Activated naive CD4-positive, alpha-beta T cell treated with anti-CD3 and anti-CD28 coated beads for 36 hours (primary cell): ENCODE results near the gene AEBP1. TPM values are rescaled to one million over a fixed set of nuclear protein-coding genes. Genes with fewer than 3 reads are reported as not detected.

ENCODE experiments used
- CTCF ChIA-PET: fragments of 350-600 bp; sonication (Branson Sonifier 250); formaldehyde crosslinking; loops from one replicate; lab custom pipeline; 2021; ENCODE audit warnings: antibody characterized with exemption; lab: Charles Lee
- DNase-seq: peaks from one replicate; pipeline ENCODE4 v3.0.0-alpha.2; 2020
- H3K27ac Mint-ChIP-seq: one replicate; pipeline ENCODE4 v1.8.0; 2021; ENCODE audit warnings: mild to moderate bottlenecking, mixed read lengths
- H3K27me3 Mint-ChIP-seq: one replicate; pipeline ENCODE4 v1.8.0; 2021; ENCODE audit warnings: low read depth, mixed read lengths
- H3K36me3 Mint-ChIP-seq: one replicate; pipeline ENCODE4 v1.8.0; 2021; ENCODE audit warnings: low read depth, mixed read lengths
- H3K4me1 Mint-ChIP-seq: one replicate; pipeline ENCODE4 v1.8.0; 2021; ENCODE audit warnings: low read depth, mixed read lengths
- H3K4me3 Mint-ChIP-seq: one replicate; pipeline ENCODE4 v1.8.0; 2021; ENCODE audit warnings: mild to moderate bottlenecking, moderate library complexity, mixed read lengths
- H3K9me3 Mint-ChIP-seq: one replicate; pipeline ENCODE4 v1.8.0; 2021; ENCODE audit warnings: mixed read lengths
- intact Hi-C: fragments of 100-400 bp; cut with micrococcal nuclease; formaldehyde crosslinking; loops from one replicate; pipeline ENCODE4 v1.15.1; 2023
- total RNA-seq, 2 experiments: library from RNA; stranded (reverse); gene quantifications; one replicate each; pipeline ENCODE4 v1.2.3, GENCODE V29; 2021

Gene AEBP1
- total RNA-seq, 2 experiments from 2014 or later: 10.1 to 10.8 TPM

GRCh38 chr7:44112231-44112996, 8.3 kb downstream of the AEBP1 start:
- H3K27ac Mint-ChIP-seq: no peak overlapping the region
- no peaks in the 10 kb centered on the region for H3K4me1 Mint-ChIP-seq
- no peaks in the 10 kb centered on the region for H3K27me3 Mint-ChIP-seq
- no peak for DNase-seq
- peaks cover 18% of the 10 kb centered on the region for H3K36me3 Mint-ChIP-seq
- CTCF ChIA-PET: interaction anchor here (0.6 kb wide), 1 partner anchor 422 kb away, joined by 3 read pairs; no protein-coding TSS in a partner anchor
- H3K4me3 Mint-ChIP-seq: no peak overlapping the region
- no peaks in the 10 kb centered on the region for H3K9me3 Mint-ChIP-seq
- intact Hi-C loops: no loop called here

- CTCF ChIA-PET: interaction anchor here (0.6 kb wide), 1 partner anchor 422 kb away, joined by 3 read pairs; no protein-coding TSS in a partner anchor
- DNase-seq: no peak
- peaks cover 3% of the 10 kb centered on the region for H3K4me1 Mint-ChIP-seq
- no peaks in the 10 kb centered on the region for H3K27me3 Mint-ChIP-seq
- intact Hi-C loops: no loop called here
- H3K4me3 Mint-ChIP-seq: no peak overlapping the region
- H3K27ac Mint-ChIP-seq: no peak overlapping the region
- peaks cover 22% of the 10 kb centered on the region for H3K36me3 Mint-ChIP-seq
- no peaks in the 10 kb centered on the region for H3K9me3 Mint-ChIP-seq
Observed at GRCh38 chr7:44112997-44113763, 9.0 kb downstream of the AEBP1 start.

GRCh38 chr7:44113764-44114354, 9.7 kb downstream of the AEBP1 start:
- H3K27ac Mint-ChIP-seq: no peak overlapping the region
- no peaks in the 10 kb centered on the region for H3K9me3 Mint-ChIP-seq
- DNase-seq: no peak

GRCh38 chr7:44114586-44115310, 10.6 kb downstream of the AEBP1 start:
- no peaks in the 10 kb centered on the region for H3K27me3 Mint-ChIP-seq
- peaks cover 12% of the 10 kb centered on the region for H3K4me1 Mint-ChIP-seq
- H3K27ac Mint-ChIP-seq: peak overlapping the region; percentile 46
- intact Hi-C loops: no loop called here
- peaks cover 30% of the 10 kb centered on the region for H3K36me3 Mint-ChIP-seq
- no peaks in the 10 kb centered on the region for H3K9me3 Mint-ChIP-seq
- no peak for DNase-seq
- CTCF ChIA-PET: no interaction called here
- no peak overlapping the region for H3K4me3 Mint-ChIP-seq

More at GRCh38 chr7:44113764-44114354, 9.7 kb downstream of the AEBP1 start:
- CTCF ChIA-PET: no interaction called here
- peaks cover 25% of the 10 kb centered on the region for H3K36me3 Mint-ChIP-seq
- H3K27me3 Mint-ChIP-seq: no peaks in the 10 kb centered on the region
- intact Hi-C loops: no loop called here
- peaks cover 4% of the 10 kb centered on the region for H3K4me1 Mint-ChIP-seq
- H3K4me3 Mint-ChIP-seq: no peak overlapping the region

GRCh38 chr7:44116087-44116788, 12.1 kb downstream of the AEBP1 start:
- DNase-seq: no peak
- Mint-ChIP-seq H3K4me1 (peaks cover 27% of the 10 kb centered on the region), H3K36me3 (peaks cover 45% of the 10 kb centered on the region), H3K9me3 (no peaks in the 10 kb centered on the region), H3K27me3 (no peaks in the 10 kb centered on the region), H3K4me3 (no peak overlapping the region), H3K27ac (no peak overlapping the region)
- CTCF ChIA-PET: no interaction called here
- intact Hi-C loops: no loop called here

GRCh38 chr7:44116789-44117666, 12.9 kb downstream of the AEBP1 start:
- Mint-ChIP-seq H3K27me3 (no peaks in the 10 kb centered on the region), H3K4me1 (peaks cover 35% of the 10 kb centered on the region), H3K36me3 (peaks cover 46% of the 10 kb centered on the region), H3K9me3 (no peaks in the 10 kb centered on the region), H3K4me3 (no peak overlapping the region), H3K27ac (no peak overlapping the region)
- CTCF ChIA-PET: no interaction called here
- intact Hi-C loops: no loop called here
- DNase-seq: no peak

GRCh38 chr7:44117801-44118429, 13.8 kb downstream of the AEBP1 start:
- Mint-ChIP-seq H3K27ac (no peak overlapping the region), H3K4me1 (peaks cover 43% of the 10 kb centered on the region), H3K9me3 (no peaks in the 10 kb centered on the region), H3K27me3 (no peaks in the 10 kb centered on the region), H3K4me3 (no peak overlapping the region), H3K36me3 (peaks cover 45% of the 10 kb centered on the region)
- intact Hi-C loops: no loop called here
- no peak for DNase-seq
- CTCF ChIA-PET: no interaction called here

GRCh38 chr7:44119829-44120380, 15.8 kb downstream of the AEBP1 start:
- H3K9me3 Mint-ChIP-seq: no peaks in the 10 kb centered on the region
- intact Hi-C loops: loop anchor here (10.0 kb wide), 1 partner anchor 345 kb away; no protein-coding TSS in a partner anchor
- CTCF ChIA-PET: interaction anchor here (0.6 to 0.7 kb wide), 2 partner anchors 9 to 10 kb away, joined by 3 to 4 read pairs; no protein-coding TSS in a partner anchor
- H3K27ac Mint-ChIP-seq: peak overlapping the region; percentile 26
- H3K36me3 Mint-ChIP-seq: peaks cover 32% of the 10 kb centered on the region
- no peak overlapping the region for H3K4me3 Mint-ChIP-seq
- H3K27me3 Mint-ChIP-seq: no peaks in the 10 kb centered on the region
- H3K4me1 Mint-ChIP-seq: peaks cover 46% of the 10 kb centered on the region
- no peak for DNase-seq

- peaks cover 32% of the 10 kb centered on the region for H3K36me3 Mint-ChIP-seq
- H3K4me3 Mint-ChIP-seq: no peak overlapping the region
- CTCF ChIA-PET: interaction anchor here (0.6 to 0.9 kb wide), 3 partner anchors 8 to 13 kb away, joined by 3 to 4 read pairs (median 3); no protein-coding TSS in a partner anchor
- no peaks in the 10 kb centered on the region for H3K9me3 Mint-ChIP-seq
- H3K27me3 Mint-ChIP-seq: no peaks in the 10 kb centered on the region
- intact Hi-C loops: loop anchor here (10.0 kb wide), 1 partner anchor 344 kb away; no protein-coding TSS in a partner anchor
- no peak for DNase-seq
- peaks cover 46% of the 10 kb centered on the region for H3K4me1 Mint-ChIP-seq
- peak overlapping the region; percentile 26 for H3K27ac Mint-ChIP-seq
Observed at GRCh38 chr7:44120395-44120794, 16.2 kb downstream of the AEBP1 start.

GRCh38 chr7:44121761-44122420, 17.7 kb downstream of the AEBP1 start:
- no peaks in the 10 kb centered on the region for H3K27me3 Mint-ChIP-seq
- peak overlapping the region; percentile 88 for H3K4me3 Mint-ChIP-seq
- intact Hi-C loops: loop anchor here (2.0 to 10.0 kb wide), 2 partner anchors 77 to 343 kb away; partner anchors contain the start of gene DBNL
- H3K36me3 Mint-ChIP-seq: peaks cover 32% of the 10 kb centered on the region
- DNase-seq: no peak
- H3K27ac Mint-ChIP-seq: no peak overlapping the region
- peaks cover 46% of the 10 kb centered on the region for H3K4me1 Mint-ChIP-seq
- no peaks in the 10 kb centered on the region for H3K9me3 Mint-ChIP-seq
- CTCF ChIA-PET: no interaction called here
